Activated CD8-positive, alpha-beta memory T cell treated with anti-CD3 and anti-CD28 coated beads for 1 hour (primary cell): Measurements from ENCODE around the gene TXNRD1.
"Not testable (repeated sequence)": the region's sequence is repeated elsewhere in the genome, so short reads cannot be mapped to it uniquely, and the experiment has no call there.

Experiments used
- DNase-seq, 2 donors: peaks; one replicate each; pipeline ENCODE4 v3.0.0-alpha.2; 2020; ENCODE audit warnings: low read depth in 1 of 2; ENCODE audit errors: extremely low read depth in 1 of 2

The TXNRD1 gene

DNA sequence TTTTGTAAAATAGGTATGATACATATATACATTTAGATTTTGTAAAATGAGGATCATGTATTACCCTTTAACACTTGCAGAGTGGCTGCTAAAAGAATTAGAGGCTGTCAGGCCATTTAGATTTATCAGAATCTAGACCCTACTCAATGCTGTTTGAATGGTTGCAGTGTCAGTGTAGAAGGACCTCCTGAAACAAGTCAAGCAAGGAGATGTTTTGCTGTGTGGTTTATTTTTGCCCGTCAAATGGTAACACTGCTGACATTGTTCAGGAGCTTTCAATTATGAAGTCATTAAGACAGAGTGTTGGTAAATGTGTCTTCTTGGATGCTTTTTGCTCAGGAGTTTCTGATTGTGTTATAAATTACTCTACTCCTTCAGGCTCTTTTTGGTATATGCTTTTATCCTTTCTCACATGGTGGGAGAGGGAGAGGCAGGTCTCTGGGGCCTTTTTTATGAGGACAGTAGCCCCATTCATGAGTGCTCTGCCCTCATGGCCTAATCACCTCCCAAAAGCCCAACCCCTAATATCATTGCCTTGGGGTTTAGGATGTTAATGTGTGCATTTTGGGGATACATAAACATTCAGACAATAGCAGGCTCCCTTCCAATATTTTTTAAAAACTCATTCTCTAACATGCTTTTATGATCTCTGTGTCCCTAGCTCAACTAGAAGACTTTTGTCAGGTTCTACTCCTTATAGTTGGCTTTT lies 104.5 kb downstream of the TXNRD1 start:
- no peak for DNase-seq

DNA sequence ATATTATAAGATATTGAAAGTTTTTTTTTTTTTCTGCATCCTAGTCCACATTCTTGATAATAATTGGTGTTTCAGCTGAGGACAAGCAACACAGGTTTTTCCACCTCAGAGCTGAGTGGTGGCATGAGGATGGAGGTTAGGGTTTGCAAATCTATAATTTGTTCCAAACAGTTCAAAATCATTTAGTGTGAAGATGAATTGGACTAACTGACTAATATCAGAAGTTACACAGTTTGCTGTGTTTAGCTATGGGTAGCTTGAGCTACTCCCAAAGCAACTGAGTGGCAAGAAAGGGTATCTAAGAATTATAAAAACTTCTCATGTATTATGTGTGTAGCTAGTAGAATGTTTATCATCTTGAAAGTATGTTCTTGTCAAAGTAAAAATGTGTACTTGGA lies 105.0 kb downstream of the TXNRD1 start:
- DNase-seq, result no peak

- DNase-seq, result no peak
Measured at GRCh38 chr12:104321949-104322348, 106.4 kb downstream of the TXNRD1 start.

- DNase-seq, result not testable (repeated sequence)
Measured at GRCh38 chr12:104322533-104322932, 107.0 kb downstream of the TXNRD1 start.

GRCh38 chr12:104323899-104324298 lies 108.3 kb downstream of the TXNRD1 start:
- no peak for DNase-seq

GRCh38 chr12:104328278-104328677 lies 112.7 kb downstream of the TXNRD1 start:
- DNase-seq, result not testable (repeated sequence)

DNA sequence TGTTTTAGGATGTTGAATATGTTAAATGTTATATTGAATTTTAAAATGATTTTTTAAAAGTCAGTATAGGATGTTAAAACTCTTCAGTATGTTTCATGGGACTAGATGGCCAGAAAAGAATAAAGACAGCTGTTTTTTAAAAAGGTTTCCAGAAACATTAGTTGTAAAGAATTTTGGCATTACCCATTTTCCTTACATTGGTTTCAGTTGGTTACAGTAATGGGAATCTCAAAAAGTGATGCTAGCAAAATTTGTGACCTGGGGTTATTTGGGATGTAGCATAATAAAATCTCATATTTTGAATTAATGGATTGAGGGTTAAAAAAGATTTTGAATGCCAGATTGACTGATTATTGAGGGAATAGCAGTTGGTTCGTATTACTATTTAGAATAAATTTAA lies 113.2 kb downstream of the TXNRD1 start:
- DNase-seq, result no peak

GRCh38 chr12:104329707-104330532 lies 114.3 kb downstream of the TXNRD1 start:
- no peak for DNase-seq

DNA sequence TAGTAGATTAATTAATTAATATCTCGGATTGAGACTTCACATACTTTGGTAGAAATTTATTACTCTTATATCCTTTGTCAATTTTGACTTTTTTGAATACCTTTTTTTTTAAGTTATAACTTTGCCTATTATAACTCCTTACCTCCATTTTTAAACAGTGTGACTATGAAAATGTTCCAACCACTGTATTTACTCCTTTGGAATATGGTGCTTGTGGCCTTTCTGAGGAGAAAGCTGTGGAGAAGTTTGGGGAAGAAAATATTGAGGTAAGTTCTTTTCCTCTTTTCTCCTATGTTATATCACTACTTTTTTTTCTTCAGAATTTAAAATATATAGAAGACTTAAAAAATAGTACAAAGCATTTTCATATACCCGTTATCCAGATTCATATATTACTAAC lies 115.8 kb downstream of the TXNRD1 start:
- DNase-seq, result no peak

DNA sequence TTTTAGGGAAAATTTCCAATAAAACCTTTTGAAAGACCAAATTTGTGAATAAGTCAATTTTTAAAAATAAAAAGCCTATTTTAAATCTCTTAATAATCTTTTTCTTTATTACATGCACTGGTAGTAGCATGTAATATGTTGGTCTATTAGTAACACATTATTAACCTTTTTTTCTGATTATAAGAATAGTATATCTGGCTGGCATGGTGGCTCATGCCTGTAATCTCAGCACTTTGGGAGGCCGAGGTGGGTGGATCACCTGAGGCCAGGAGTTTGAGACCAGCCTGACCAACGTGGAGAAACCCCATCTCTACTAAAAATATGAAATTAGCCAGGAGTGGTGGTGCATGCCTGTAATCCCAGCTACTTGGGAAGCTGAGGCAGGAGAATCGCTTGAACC lies 116.7 kb downstream of the TXNRD1 start:
- DNase-seq, result not testable (repeated sequence)

- DNase-seq, result no peak
Measured at GRCh38 chr12:104333692-104334255, 118.2 kb downstream of the TXNRD1 start.

DNA sequence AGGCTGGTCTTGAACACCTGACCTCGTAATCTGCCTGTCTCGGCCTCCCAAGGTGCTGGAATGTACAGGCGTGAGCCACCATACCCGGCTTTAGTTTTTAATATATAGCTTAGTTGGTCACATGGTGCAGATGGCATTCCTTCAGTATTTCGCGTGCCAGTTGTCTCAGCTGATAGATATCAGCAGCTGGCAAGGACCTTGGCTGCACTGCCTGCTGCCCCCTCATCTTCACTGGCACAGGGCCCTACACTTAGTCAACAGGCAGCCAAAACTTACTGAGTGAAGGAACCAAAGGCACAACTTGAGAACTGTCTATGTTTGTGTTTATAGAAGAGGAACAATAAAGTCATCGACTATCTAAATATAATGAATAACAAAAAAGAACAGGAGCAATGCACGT lies 119.0 kb downstream of the TXNRD1 start:
- DNase-seq, result no peak

- DNase-seq, result no peak
Measured at GRCh38 chr12:104336115-104336514, 120.5 kb downstream of the TXNRD1 start.

- no peak for DNase-seq
Measured at GRCh38 chr12:104337030-104337558, 121.5 kb downstream of the TXNRD1 start.

GRCh38 chr12:104339663-104340062 lies 124.1 kb downstream of the TXNRD1 start:
- no peak for DNase-seq

- DNase-seq, result no peak
Measured at GRCh38 chr12:104340177-104340576, 124.6 kb downstream of the TXNRD1 start.

- no peak for DNase-seq
Measured at GRCh38 chr12:104340925-104341611, 125.5 kb downstream of the TXNRD1 start.

DNA sequence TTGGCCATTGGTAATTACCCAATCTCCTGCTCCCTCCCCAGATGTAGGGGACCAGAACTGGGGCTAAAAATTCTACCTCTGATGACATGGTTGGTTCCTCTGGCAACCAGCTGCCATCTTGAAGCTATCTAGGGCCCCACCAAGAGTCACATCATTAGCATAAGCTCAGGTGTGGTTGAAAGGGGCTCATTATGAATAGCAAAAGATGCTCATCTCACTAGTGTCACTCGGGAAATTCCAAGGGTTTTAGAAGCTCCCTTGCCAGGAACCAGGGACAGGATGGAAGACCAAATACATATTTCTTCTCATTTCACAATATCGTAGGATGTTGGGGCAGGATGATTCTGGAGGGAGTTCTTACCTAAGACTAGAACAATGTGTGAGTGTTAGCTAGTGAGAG lies 126.6 kb downstream of the TXNRD1 start:
- DNase-seq, result no peak

- DNase-seq, result no peak
Measured at GRCh38 chr12:104342635-104343249, 127.2 kb downstream of the TXNRD1 start.

DNA sequence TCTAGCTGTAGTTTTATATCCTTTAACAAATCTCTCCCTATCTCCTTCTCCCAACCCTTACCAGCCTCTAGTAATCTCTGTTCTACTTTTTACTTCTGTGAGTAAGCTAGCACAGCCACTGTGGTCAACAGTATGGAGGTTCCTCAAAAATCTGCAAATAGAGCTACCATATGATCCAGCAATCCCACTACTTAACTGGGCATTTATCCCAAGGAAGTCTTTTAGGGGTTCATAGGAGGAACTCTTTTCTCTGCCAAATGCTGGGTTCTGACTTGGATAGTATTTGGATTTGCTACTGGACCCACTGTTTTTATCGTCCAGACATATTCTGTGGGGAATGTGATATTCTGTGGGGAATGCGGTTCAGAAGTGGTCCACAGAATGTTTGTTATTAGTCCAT lies 129.1 kb downstream of the TXNRD1 start:
- no peak for DNase-seq
